HG02970 (cell line): ENCODE measurements around the gene PTCHD1.

Experiments used
- ATAC-seq: cut with Tn5 transposase; IDR thresholded peaks from one replicate; pipeline ENCODE4 v1.9.1; 2021; ENCODE audit warnings: mild to moderate bottlenecking, moderate library complexity, moderate number of reproducible peaks; ENCODE audit not compliant: unreplicated experiment, low FRiP score

Gene PTCHD1

GRCh38 chrX:23392195-23392594 is 57.5 kb downstream of the PTCHD1 start:
- no peak for ATAC-seq

GRCh38 chrX:23394421-23394820 is 59.8 kb downstream of the PTCHD1 start:
- no peak for ATAC-seq

DNA sequence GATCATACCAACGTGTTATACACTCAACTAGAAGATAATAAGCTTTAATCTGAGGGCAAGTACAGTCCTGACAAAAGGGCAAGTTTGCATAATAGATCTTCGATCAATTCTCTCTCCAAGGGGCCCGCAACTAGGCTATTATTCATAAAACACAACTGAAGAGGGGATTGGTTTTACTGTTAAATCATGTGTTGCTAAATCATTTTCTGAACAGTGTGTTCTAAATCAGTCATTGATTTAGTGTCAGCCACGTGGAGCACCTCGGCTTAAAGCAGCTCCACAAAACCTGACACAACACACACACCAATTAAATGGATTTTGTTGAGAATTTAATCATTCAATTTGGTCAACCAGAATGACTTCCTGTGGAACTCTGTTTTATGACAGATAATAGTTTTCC is 61.6 kb downstream of the PTCHD1 start:
- ATAC-seq: no peak

DNA sequence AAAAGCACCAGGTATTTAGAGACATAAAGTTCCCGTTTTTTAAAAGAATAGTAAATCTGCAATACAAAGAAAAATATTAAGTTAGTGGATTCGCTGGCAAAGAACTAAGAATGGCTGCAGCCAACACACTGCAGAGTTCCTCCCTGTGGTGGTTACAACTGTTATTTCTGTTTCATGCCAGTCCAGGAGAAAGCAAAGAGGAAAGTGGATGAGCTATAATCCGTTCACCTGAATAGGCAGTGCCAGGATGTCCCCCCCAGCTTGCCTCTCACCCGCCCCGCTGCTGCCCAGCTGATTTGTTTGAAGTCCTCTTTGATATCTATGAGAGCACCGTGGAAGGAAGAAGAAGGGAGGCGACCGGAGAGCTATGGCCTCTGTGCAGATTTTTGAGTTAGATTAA is 63.9 kb downstream of the PTCHD1 start:
- no peak for ATAC-seq

DNA sequence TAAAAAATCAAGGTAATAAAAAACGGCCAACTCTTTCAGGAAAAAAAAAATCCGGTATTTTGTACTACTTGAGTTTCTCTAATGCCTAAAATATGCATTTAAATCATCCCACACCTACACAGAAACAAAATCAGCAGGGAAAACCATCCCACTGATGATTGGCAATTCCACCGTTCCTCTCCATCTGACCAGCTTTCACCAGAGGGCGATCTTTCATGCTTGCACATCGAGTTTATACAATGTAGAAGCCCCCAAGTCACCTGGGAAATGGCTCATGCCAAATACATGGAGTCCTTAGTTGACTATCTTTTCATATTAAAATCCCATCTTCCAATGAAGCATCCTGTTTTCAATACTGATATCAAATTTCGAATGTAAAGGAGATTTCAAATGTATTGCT is 69.2 kb downstream of the PTCHD1 start:
- no peak for ATAC-seq

DNA sequence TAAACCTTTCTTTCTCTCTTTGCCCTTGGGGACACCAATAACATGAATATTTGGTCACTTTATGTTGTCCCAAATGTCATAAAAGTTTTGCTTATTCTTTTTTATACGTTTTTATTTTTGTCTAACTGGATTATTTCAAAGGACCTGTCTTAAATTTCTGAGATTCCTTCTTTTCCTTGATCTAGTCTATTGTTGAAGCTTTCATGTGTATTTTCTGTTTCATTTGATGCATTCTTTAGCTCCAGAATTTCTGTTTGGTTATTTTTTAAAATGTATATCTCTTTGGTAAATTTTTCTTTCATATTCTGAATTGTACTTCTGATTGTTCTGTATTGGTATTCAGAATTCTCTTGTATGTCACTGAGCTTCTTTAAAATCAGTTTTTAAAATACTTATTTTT is 88.3 kb downstream of the PTCHD1 start:
- ATAC-seq: no peak

DNA sequence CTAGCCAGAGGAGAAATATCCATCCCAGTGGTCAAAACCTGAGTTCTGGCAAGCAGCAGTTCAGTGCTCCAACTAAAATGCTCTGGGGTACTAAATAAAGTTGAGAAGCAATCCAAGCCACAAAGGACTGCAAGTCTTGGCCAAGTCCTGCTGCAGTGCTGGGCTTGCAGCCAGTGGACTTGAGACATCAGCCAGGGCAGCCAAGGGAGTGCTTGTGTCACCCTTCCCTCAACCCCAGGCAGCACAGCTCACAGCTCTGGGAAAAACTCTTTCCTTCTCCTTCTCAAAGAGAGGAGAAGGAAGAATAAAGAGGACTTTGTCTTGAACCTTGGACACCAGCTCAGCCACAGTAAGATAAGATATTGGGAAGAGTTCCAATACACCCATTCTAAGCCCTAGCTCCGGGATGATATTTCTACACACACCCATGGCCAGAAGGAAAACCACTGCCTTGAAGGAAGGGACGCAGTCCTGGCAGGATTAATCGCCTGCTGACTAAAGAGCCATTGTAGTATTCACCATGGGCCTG is 99.8 kb downstream of the PTCHD1 start:
- no peak for ATAC-seq

- ATAC-seq: no peak
Measured at GRCh38 chrX:23435108-23435507, 100.5 kb downstream of the PTCHD1 start.

GRCh38 chrX:23435575-23435974 is 100.9 kb downstream of the PTCHD1 start:
- no peak for ATAC-seq

- ATAC-seq: no peak
Measured at GRCh38 chrX:23436875-23437274, 102.2 kb downstream of the PTCHD1 start.

DNA sequence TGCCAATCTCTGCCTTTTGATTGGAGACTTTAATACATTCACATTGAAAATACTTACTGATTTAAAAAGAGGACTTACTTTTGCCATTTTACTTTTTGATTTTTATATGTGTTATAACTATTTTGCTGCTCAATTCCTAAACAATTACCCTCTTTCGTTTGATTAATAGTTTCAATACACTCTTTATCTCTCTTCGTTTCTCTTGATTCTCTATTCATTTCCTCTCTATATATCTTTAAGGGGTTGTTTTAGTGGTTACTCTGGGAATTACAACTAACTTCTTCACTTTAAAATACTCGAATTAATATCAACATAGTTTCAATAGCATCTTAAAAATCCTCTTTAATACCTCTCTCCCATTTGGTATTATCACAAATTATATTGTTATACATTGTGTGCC is 116.6 kb downstream of the PTCHD1 start:
- no peak for ATAC-seq
